ENCODE measurements around the gene PEX7. TPM values are rescaled to one million over a fixed set of nuclear protein-coding genes. Genes with fewer than 3 reads are reported as not detected.

PEX7 gene
- total RNA-seq, 2 experiments from 2014 or later, result 2.0 to 3.4 TPM

DNA sequence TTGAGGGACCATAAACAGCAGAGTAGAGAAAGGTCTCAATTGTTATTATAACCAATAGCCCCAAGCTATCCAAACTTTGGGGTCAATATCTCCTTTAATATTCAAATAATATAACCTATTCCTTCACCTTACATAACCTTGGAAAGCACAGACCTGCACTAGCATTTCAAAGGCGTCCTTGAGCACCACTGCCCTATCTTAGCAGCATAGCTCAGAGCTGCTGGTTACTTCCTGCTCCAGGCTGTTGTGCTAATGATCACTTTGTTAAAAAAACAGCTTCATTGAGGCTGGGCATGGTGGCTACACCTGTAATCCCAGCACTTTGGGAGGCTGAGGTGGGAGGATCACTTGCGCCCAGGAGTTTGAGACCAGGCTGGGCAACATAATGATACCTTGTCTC, 110.2 kb downstream of the PEX7 start:
- intact Hi-C loops (cut with DNase I, micrococcal nuclease), result no loop called here
- Histone ChIP-seq H3K9me3 (ENCODE audit: control insufficient read depth in 1 of 2, insufficient read depth in 1 of 2, low read length in 2 of 2) (no peaks in the 10 kb centered on the region), H3K27me3 (ENCODE audit: control insufficient read depth in 1 of 2, insufficient read depth in 2 of 2, low read length in 2 of 2) (peaks cover 5 to 7% of the 10 kb centered on the region in 2 experiments), H3K27ac (ENCODE audit: low read depth in 1 of 2, low read length in 2 of 2) (no peak overlapping the region), H3K36me3 (ENCODE audit: insufficient read depth, low read length) (no peaks in the 10 kb centered on the region), H3K4me3 (ENCODE audit: low read length) (no peak overlapping the region), H3K4me1 (ENCODE audit: insufficient read depth, low read length) (no peaks in the 10 kb centered on the region)
- Mint-ChIP-seq H3K4me1 (ENCODE audit: low read depth) (no peaks in the 10 kb centered on the region), H3K9me3 (no peaks in the 10 kb centered on the region), H3K27me3 (peaks cover 60% of the 10 kb centered on the region), H3K36me3 (ENCODE audit: low read depth) (no peaks in the 10 kb centered on the region), H3K27ac (no peak overlapping the region), H3K4me3 (no peak overlapping the region)
- CTCF ChIA-PET, result no interaction called here
- POLR2A ChIA-PET, result no interaction called here
- TF ChIP-seq, protein P1, sequence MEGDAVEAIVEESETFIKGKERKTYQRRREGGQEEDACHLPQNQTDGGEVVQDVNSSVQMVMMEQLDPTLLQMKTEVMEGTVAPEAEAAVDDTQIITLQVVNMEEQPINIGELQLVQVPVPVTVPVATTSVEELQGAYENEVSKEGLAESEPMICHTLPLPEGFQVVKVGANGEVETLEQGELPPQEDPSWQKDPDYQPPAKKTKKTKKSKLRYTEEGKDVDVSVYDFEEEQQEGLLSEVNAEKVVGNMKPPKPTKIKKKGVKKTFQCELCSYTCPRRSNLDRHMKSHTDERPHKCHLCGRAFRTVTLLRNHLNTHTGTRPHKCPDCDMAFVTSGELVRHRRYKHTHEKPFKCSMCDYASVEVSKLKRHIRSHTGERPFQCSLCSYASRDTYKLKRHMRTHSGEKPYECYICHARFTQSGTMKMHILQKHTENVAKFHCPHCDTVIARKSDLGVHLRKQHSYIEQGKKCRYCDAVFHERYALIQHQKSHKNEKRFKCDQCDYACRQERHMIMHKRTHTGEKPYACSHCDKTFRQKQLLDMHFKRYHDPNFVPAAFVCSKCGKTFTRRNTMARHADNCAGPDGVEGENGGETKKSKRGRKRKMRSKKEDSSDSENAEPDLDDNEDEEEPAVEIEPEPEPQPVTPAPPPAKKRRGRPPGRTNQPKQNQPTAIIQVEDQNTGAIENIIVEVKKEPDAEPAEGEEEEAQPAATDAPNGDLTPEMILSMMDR (IDR thresholded peaks at IDR 0.05), result no peak
- DNase-seq (no peak), ATAC-seq (ENCODE audit: poor library complexity) (no peak)

DNA sequence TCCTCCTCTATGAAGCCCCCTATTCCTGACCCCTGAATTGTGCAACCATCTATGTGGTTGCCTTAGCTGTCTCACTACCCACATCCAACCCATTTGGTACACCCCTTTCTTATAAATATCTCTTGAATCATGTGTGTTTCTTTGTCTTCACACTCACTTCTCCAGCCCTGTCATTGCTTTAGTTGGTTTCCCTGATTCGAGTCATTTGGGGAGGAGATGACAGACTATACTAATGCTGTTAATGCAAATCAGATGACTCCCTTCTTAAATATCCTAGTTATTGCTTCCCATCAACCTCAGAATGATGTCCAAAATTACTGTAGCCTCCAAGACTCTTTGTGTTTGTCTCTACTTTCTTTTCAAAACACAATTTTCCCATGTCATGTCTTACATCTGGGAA, 122.7 kb downstream of the PEX7 start:
- DNase-seq (no peak), ATAC-seq (ENCODE audit: poor library complexity) (no peak)
- H3K27me3 ChIP-seq (ENCODE audit: control insufficient read depth in 1 of 2, insufficient read depth in 2 of 2, low read length in 2 of 2), result peaks cover 0 to 12% of the 10 kb centered on the region in 2 experiments
- H3K27ac Mint-ChIP-seq, result no peak overlapping the region
- H3K4me3 ChIP-seq (ENCODE audit: low read length), result no peak overlapping the region
- H3K9me3 ChIP-seq (ENCODE audit: control insufficient read depth in 1 of 2, insufficient read depth in 1 of 2, low read length in 2 of 2), result peaks cover 4 to 5% of the 10 kb centered on the region in 2 experiments
- H3K4me1 Mint-ChIP-seq (ENCODE audit: low read depth), result no peaks in the 10 kb centered on the region
- peaks cover 8% of the 10 kb centered on the region for H3K9me3 Mint-ChIP-seq
- POLR2A ChIA-PET, result no interaction called here
- CTCF ChIA-PET, result no interaction called here
- H3K27ac ChIP-seq (ENCODE audit: low read depth in 1 of 2, low read length in 2 of 2), result no peak overlapping the region
- H3K36me3 Mint-ChIP-seq (ENCODE audit: low read depth), result no peaks in the 10 kb centered on the region
- no peaks in the 10 kb centered on the region for H3K36me3 ChIP-seq (ENCODE audit: insufficient read depth, low read length)
- intact Hi-C loops (cut with DNase I, micrococcal nuclease), result no loop called here
- peaks cover 10% of the 10 kb centered on the region for H3K27me3 Mint-ChIP-seq
- TF ChIP-seq, protein P1 (IDR thresholded peaks at IDR 0.05), result no peak
- no peaks in the 10 kb centered on the region for H3K4me1 ChIP-seq (ENCODE audit: insufficient read depth, low read length)
- no peak overlapping the region for H3K4me3 Mint-ChIP-seq

DNA sequence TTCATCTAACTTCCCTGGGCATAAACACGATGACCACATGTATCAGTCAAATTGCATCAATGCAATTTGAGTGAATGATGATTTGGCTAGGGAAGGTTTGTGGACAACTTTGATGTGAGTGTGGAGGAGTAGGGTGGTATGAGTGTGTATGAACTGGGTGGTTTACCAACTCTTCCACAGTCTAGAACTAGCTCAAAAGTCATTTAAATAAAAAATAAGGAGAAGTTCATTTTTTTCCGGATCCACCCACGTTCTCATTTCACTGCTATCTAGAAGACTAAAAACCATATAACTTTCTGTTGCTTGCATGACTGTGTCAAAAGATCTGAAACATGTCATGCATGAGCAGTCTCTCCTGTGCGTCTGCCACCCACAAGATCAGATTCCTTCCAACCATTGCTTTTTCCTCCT, 123.3 kb downstream of the PEX7 start:
- Mint-ChIP-seq H3K4me1 (ENCODE audit: low read depth) (no peaks in the 10 kb centered on the region), H3K9me3 (peaks cover 8% of the 10 kb centered on the region), H3K27ac (no peak overlapping the region), H3K36me3 (ENCODE audit: low read depth) (no peaks in the 10 kb centered on the region), H3K27me3 (peaks cover 10% of the 10 kb centered on the region), H3K4me3 (no peak overlapping the region)
- Histone ChIP-seq H3K9me3 (ENCODE audit: control insufficient read depth in 1 of 2, insufficient read depth in 1 of 2, low read length in 2 of 2) (peaks cover 4% of the 10 kb centered on the region in 2 experiments), H3K4me3 (ENCODE audit: low read length) (no peak overlapping the region), H3K36me3 (ENCODE audit: insufficient read depth, low read length) (no peaks in the 10 kb centered on the region), H3K27ac (ENCODE audit: low read depth in 1 of 2, low read length in 2 of 2) (no peak overlapping the region), H3K27me3 (ENCODE audit: control insufficient read depth in 1 of 2, insufficient read depth in 2 of 2, low read length in 2 of 2) (peaks cover 0 to 12% of the 10 kb centered on the region in 2 experiments), H3K4me1 (ENCODE audit: insufficient read depth, low read length) (no peaks in the 10 kb centered on the region)
- intact Hi-C loops (cut with DNase I, micrococcal nuclease), result no loop called here
- ChIA-PET CTCF (no interaction called here), POLR2A (no interaction called here)
- ATAC-seq (ENCODE audit: poor library complexity) (no peak), DNase-seq (no peak)
- TF ChIP-seq, protein P1 (IDR thresholded peaks at IDR 0.05), result no peak

Data from CD4-positive, alpha-beta T cell (primary cell).